Measurements from ENCODE around the gene RALB. TPM values are rescaled to one million over a fixed set of nuclear protein-coding genes. Genes with fewer than 3 reads are reported as not detected.

RALB gene
- total RNA-seq, 1 experiment from 2014 or later, result 24.6 TPM

- Histone ChIP-seq H3K79me2 (ENCODE audit: insufficient read depth, low read length) (no peaks in the 10 kb centered on the region), H2AFZ (ENCODE audit: low read length) (no peak overlapping the region), H2BK12ac (ENCODE audit: insufficient read length, low read depth, low read length) (no peak overlapping the region), H4K20me1 (ENCODE audit: control insufficient read depth, insufficient read depth, insufficient read length) (no peaks in the 10 kb centered on the region), H3K56ac (ENCODE audit: insufficient read length, low read depth, low read length) (no peak overlapping the region), H4K91ac (ENCODE audit: insufficient read length, low read depth, low read length) (no peak overlapping the region), H2AK5ac (ENCODE audit: insufficient read length, low read length) (no peak overlapping the region), H3K9me3 (ENCODE audit: control insufficient read depth, low read depth, low read length) (no peaks in the 10 kb centered on the region), H3K79me1 (ENCODE audit: insufficient read depth, low read depth, low read length, poor library complexity, severe bottlenecking) (no peaks in the 10 kb centered on the region), H2BK120ac (ENCODE audit: low read depth, low read length, poor library complexity, severe bottlenecking) (no peak overlapping the region), H3K23ac (ENCODE audit: insufficient read length, low read depth, low read length) (no peak overlapping the region), H3T11ph (ENCODE audit: low read length) (no peak overlapping the region), H2BK15ac (ENCODE audit: low read depth, low read length) (no peak overlapping the region), H3K4me1 (ENCODE audit: insufficient read depth, low read length) (peaks cover 7% of the 10 kb centered on the region), H4K8ac (replicated peaks; ENCODE audit: insufficient read length, low read depth, low read length) (no peak overlapping the region), H3K27me3 (ENCODE audit: insufficient read depth, low read length) (no peaks in the 10 kb centered on the region), H3K9ac (ENCODE audit: extremely low read depth, insufficient read length, low read length) (no peak overlapping the region), H3K4me2 (ENCODE audit: insufficient read depth, insufficient read length, low read length) (no peak overlapping the region), H3K18ac (ENCODE audit: insufficient read length, low read depth, low read length) (no peak overlapping the region), H2BK20ac (ENCODE audit: low read depth, low read length, poor library complexity, severe bottlenecking) (no peak overlapping the region), H3K14ac (ENCODE audit: insufficient read depth, low read length) (no peak overlapping the region; the same call in 1 of the 2 replicates), H4K5ac (ENCODE audit: insufficient read length, low read depth, low read length) (no peak overlapping the region), H3K23me2 (ENCODE audit: insufficient read length, low read depth, low read length, poor library complexity, severe bottlenecking) (peaks cover 4% of the 10 kb centered on the region), H3K27ac (ENCODE audit: insufficient read length, low read depth, low read length) (no peak overlapping the region), H3K4ac (ENCODE audit: low read depth, low read length) (no peak overlapping the region), H2BK5ac (ENCODE audit: insufficient read length, low read length) (no peak overlapping the region)
- Mint-ChIP-seq H3K27ac (peak overlapping the region in 1 of 3 experiments; percentile 57; a peak in 2 of 7 replicates), H3K27me3 (ENCODE audit: low read depth) (peaks cover 36% of the 10 kb centered on the region), H3K4me3 (no peak overlapping the region), H3K9me3 (peaks cover 0 to 4% of the 10 kb centered on the region in 2 experiments; a peak in 1 of 5 replicates), H3K36me3 (ENCODE audit: insufficient read depth in 1 of 3, low read depth in 3 of 3) (no peaks in the 10 kb centered on the region; a peak in 1 of 7 replicates), H3K4me1 (peaks cover 46 to 50% of the 10 kb centered on the region in 2 experiments)
- WGBS (ENCODE audit: extremely low coverage, insufficient read length, low lambda C conversion rate), result no CpG with 5 or more reads among the region's 12 CpGs
- no peak for TF ChIP-seq CTCF (conservative IDR thresholded peaks at IDR 0.05)
- no peak for DNase-seq
Observed at GRCh38 chr2:120244656-120245519, 7.8 kb upstream of the RALB start.

Data from H9 (cell line).